AG04450 (cell line): Measurements from ENCODE around the gene C22orf15. TPM values are rescaled to one million over a fixed set of nuclear protein-coding genes. Genes with fewer than 3 reads are reported as not detected.
"Not testable (repeated sequence)": the region's sequence is repeated elsewhere in the genome, so short reads cannot be mapped to it uniquely, and the experiment has no call there.

Experiments used
- CTCF ChIA-PET: fragments of 300-600, 350-600 bp; formaldehyde crosslinking; extraction: SDS; loops from one replicate; lab custom pipeline; 2022; ENCODE audit warnings: antibody characterized with exemption, inconsistent platforms; lab: Charles Lee
- POLR2A ChIA-PET: fragments of 350-600 bp; formaldehyde crosslinking; extraction: SDS; loops from one replicate; lab custom pipeline; 2021; ENCODE audit warnings: antibody characterized with exemption, inconsistent platforms; lab: Yijun Ruan, JAX
- DNase-seq: peaks from one replicate; pipeline ENCODE4 v3.0.0-alpha.2; 2011; ENCODE audit warnings: low read depth, low spot score
- H3K27ac ChIP-seq: one replicate; pipeline ENCODE4 v1.5.1; 2012; ENCODE audit warnings: low read depth, low read length, control low read depth
- H3K27me3 ChIP-seq: one replicate; pipeline ENCODE4 v1.6.0; 2012; ENCODE audit warnings: low read length; ENCODE audit not compliant: control insufficient read depth, insufficient read depth
- H3K4me3 ChIP-seq: 2 replicates; pipeline ENCODE4 v1.5.1; 2011; ENCODE audit warnings: mild to moderate bottlenecking, low read depth, low read length, control low read depth
- H3K9me3 ChIP-seq: 2 replicates; pipeline ENCODE4 v1.5.1; 2012; ENCODE audit warnings: low read length; ENCODE audit not compliant: control insufficient read depth, insufficient read depth
- CTCF ChIP-seq: IDR thresholded peaks from 2 replicates; pipeline ENCODE4 v1.5.1; 2011; ENCODE audit warnings: low read depth, low read length, control low read depth, inconsistent platforms
- polyA plus RNA-seq: library from polyadenylated mRNA; depleted of rRNA; stranded (reverse); fragments of >200 nt; gene quantifications from 2 replicates; pipeline ENCODE4 v1.2.3, GENCODE V29; 2011

Gene C22orf15
- polyA plus RNA-seq, 1 experiment, result 2.1 TPM

- Histone ChIP-seq H3K27ac (no peak overlapping the region), H3K27me3 (no peaks in the 10 kb centered on the region), H3K4me3 (no peak overlapping the region), H3K9me3 (no peaks in the 10 kb centered on the region; the same call in 1 of the 2 replicates)
- no peak for DNase-seq
- no peak for TF ChIP-seq CTCF
- ChIA-PET POLR2A (interaction anchor here (0.6 kb wide), 1 partner anchor 8 kb away, joined by 5 read pairs; no protein-coding TSS in a partner anchor), CTCF (no interaction called here)
Observed at GRCh38 chr22:23722724-23723123, 40.1 kb upstream of the C22orf15 start.

DNA sequence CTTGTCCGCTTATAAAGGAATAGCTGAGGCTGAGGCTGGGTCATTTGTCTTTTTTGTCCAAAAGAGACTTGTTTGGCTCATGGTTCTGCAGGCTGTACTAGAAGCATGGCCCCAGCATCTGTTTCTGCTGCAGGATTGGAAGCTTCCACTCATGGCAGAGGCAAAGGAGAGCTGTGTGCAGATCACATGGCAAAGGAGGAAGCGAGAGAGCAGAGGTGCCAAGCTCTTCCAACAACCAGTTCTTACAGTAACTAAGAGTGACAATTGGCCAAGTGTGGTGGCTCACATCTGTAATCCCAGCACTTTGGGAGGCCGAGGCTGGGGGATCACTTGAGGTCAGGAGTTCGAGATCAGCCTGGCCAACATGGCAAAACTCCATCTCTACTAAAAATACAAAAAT, 34.7 kb upstream of the C22orf15 start:
- H3K27ac ChIP-seq, H3K27me3 ChIP-seq, H3K4me3 ChIP-seq, POLR2A ChIA-PET, CTCF ChIA-PET, H3K9me3 ChIP-seq, DNase-seq: not testable (repeated sequence)

GRCh38 chr22:23737696-23738095, 25.1 kb upstream of the C22orf15 start:
- no peaks in the 10 kb centered on the region for H3K9me3 ChIP-seq
- ChIA-PET POLR2A (interaction anchor here (0.6 to 0.7 kb wide), 2 partner anchors 49 to 63 kb away, joined by 5 to 6 read pairs; partner anchors contain the start of gene SMARCB1), CTCF (no interaction called here)
- no peak for TF ChIP-seq CTCF
- no peak for DNase-seq
- no peak overlapping the region for H3K27ac ChIP-seq
- H3K4me3 ChIP-seq, result no peak overlapping the region
- no peaks in the 10 kb centered on the region for H3K27me3 ChIP-seq

GRCh38 chr22:23742505-23743264, 20.1 kb upstream of the C22orf15 start:
- peaks cover 10% of the 10 kb centered on the region for H3K9me3 ChIP-seq
- no peak for DNase-seq
- ChIA-PET POLR2A (no interaction called here), CTCF (no interaction called here)
- H3K27ac ChIP-seq, result no peak overlapping the region
- no peak overlapping the region for H3K4me3 ChIP-seq
- TF ChIP-seq CTCF, result no peak
- no peaks in the 10 kb centered on the region for H3K27me3 ChIP-seq

- no peak for DNase-seq
- TF ChIP-seq CTCF, result no peak
- ChIA-PET POLR2A (no interaction called here), CTCF (no interaction called here)
- Histone ChIP-seq H3K27me3 (no peaks in the 10 kb centered on the region), H3K27ac (no peak overlapping the region), H3K9me3 (peaks cover 10% of the 10 kb centered on the region), H3K4me3 (no peak overlapping the region)
Observed at GRCh38 chr22:23743303-23743705, 19.5 kb upstream of the C22orf15 start.
